A549 (cell line): ENCODE data around the gene PEPD.

Experiments used
- CBX8 ChIP-seq: fragments of 200-600 bp; sonication (generic); IDR thresholded peaks from 2 replicates; pipeline ENCODE4 v1.6.1; 2016
- CTCF ChIP-seq: fragments of >200 bp; sonication (Bioruptor Twin); formaldehyde crosslinking; IDR thresholded peaks from 3 replicates; pipeline ENCODE4 v1.5.1; 2016
- MAX ChIP-seq: IDR thresholded peaks from 2 replicates; pipeline ENCODE4 v1.6.1; 2012
- MAZ ChIP-seq: fragments of 150-350 bp; IDR thresholded peaks from 2 replicates; pipeline ENCODE4 v1.6.1; 2014; ENCODE audit warnings: antibody characterized with exemption, low read depth, low read length, borderline replicate concordance
- POLR2A ChIP-seq: IDR thresholded peaks from 2 replicates; pipeline ENCODE4 v1.6.1; 2012; ENCODE audit warnings: mild to moderate bottlenecking, low read length
- RCOR1 ChIP-seq: fragments of 150-350 bp; IDR thresholded peaks from 2 replicates; pipeline ENCODE4 v1.6.1; 2014; ENCODE audit warnings: antibody characterized with exemption, low read length, low read depth
- RFX5 ChIP-seq: fragments of 450-650 bp; IDR thresholded peaks from 2 replicates; pipeline ENCODE4 v1.7.1; 2014; ENCODE audit warnings: antibody characterized with exemption, mild to moderate bottlenecking, moderate library complexity
- USF2 ChIP-seq: fragments of 450-650 bp; IDR thresholded peaks from 2 replicates; pipeline ENCODE4 v1.6.1; 2014; ENCODE audit warnings: antibody characterized with exemption

- TF ChIP-seq CTCF (no peak), RCOR1 (no peak), USF2 (no peak), POLR2A (no peak), RFX5 (no peak), CBX8 (no peak), MAZ (no peak), MAX (no peak)
These were observed 11.8 kb downstream of the PEPD start for GRCh38 chr19:33509774-33510173.
